GM11168 (cell line): ENCODE results near the gene RASL11B.
"Not testable (repeated sequence)": the region's sequence is repeated elsewhere in the genome, so short reads cannot be mapped to it uniquely, and the experiment has no call there.

Experiments used
- in situ Hi-C: fragments of 300-500 bp; cut with MboI; formaldehyde crosslinking; loops from one replicate; pipeline ENCODE4 v1.12.0; 2022; ENCODE audit warnings: low sequenced_read_pairs; ENCODE audit not compliant: unreplicated experiment

The RASL11B gene, protein sequence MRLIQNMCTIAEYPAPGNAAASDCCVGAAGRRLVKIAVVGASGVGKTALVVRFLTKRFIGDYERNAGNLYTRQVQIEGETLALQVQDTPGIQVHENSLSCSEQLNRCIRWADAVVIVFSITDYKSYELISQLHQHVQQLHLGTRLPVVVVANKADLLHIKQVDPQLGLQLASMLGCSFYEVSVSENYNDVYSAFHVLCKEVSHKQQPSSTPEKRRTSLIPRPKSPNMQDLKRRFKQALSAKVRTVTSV

DNA sequence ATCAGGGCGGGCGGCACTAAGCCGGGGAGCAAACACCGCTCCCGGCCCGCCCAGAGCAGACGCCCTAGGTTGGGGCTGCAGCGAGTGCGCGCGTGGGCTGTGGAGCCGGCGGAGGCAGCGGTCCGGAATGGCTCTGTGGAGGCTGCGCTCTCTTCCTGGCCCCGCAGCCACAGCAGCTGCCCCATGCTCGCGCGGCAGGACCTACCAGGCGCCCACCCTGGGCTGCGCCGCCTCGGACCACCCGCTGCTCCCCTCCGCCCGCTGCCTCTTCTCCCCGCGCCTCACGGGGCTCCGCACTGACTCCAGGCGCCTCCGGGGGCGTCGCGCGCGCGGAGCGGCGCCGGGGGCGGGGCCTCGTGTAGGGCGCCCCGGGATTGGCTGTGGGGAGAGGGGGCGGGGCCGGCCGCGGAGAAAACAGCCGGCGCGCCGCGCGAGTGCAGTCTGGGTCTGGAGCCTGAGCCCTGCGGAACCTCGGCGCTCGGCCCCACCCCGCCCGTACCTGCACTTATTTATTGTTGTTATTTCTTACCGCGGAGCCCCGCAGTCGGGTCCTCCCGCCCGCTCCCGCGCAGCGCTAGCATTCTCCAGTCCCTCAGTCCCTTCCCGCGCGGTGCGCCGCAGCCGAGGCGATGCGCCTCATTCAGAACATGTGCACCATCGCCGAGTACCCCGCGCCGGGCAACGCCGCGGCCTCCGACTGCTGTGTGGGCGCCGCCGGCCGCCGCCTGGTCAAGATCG is at the start of gene RASL11B:
Gene RASL11B, plus strand, starts transcription at position 439 of the 738 bp plus-strand sequence. Its CDS starts 191 bp downstream, at position 630.
- in situ Hi-C loops = loop anchor here (10.0 kb wide), 1 partner anchor 177 kb away; no protein-coding TSS in a partner anchor

- in situ Hi-C loops = no loop called here
Observed at GRCh38 chr4:52813546-52813945, 48.6 kb upstream of the RASL11B start.

DNA sequence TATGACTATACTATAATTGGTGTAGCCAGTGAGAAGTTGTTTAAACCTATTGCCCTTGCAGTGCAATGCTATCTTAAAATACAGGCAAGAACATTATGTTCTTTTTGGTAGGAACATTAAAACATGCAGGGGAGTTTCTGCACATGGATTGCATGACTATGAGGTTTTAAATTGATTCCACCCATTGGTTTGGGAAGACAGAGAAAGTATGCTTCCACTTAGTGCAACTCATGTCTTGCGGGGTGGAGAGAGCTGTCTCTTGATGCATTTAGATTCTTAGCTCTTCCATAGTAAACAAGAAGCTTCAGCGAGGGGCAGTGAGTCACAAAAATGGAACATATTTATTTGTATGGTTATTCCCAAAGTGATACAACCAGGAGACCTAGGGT is 39.5 kb upstream of the RASL11B start:
- in situ Hi-C loops = no loop called here

GRCh38 chr4:52822972-52823701 is 39.0 kb upstream of the RASL11B start:
- in situ Hi-C loops = no loop called here

GRCh38 chr4:52823702-52824092 is 38.4 kb upstream of the RASL11B start:
- in situ Hi-C loops = no loop called here

- in situ Hi-C loops = no loop called here
Observed at GRCh38 chr4:52824270-52824602, 37.9 kb upstream of the RASL11B start.

DNA sequence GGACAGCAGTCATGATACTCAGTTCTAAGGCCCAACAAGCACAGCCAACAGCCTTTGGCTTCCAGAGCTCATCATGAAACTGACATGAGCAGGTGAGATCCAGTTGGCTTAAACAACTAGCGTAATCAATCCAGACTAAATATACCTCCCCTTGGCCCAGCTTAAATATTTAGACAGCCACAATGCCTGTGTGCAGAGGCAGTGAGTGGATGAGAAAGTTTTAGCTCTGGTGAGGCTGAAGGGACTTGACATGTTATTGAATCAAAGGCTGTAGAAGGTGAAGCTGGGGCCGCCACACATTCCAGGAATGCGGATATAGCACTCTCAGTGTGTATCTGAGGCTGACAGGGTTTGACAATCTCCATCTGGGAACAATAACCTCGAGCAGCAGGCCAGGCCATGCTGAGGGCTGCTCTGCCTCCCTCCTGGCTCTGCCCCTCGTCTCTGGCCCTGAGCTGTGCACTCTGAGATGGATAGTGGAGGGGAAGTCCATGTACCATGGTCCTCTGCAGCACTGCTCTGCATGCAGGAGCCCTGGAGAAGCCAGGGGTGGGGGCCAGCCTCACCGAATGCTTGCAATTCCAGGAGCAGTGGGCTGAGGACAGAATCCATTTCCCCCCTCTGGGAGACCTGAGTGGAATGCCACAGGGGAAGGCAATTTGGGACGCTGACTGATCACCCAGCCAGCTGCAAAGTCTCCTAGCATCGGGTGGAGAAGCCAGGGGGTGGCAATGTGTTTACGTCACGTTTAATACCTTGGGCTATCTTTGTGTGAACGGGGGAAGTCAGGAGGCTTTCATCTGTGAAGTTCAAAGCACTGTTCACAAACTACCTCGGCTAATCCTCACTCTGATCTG is 37.3 kb upstream of the RASL11B start:
- in situ Hi-C loops = no loop called here

DNA sequence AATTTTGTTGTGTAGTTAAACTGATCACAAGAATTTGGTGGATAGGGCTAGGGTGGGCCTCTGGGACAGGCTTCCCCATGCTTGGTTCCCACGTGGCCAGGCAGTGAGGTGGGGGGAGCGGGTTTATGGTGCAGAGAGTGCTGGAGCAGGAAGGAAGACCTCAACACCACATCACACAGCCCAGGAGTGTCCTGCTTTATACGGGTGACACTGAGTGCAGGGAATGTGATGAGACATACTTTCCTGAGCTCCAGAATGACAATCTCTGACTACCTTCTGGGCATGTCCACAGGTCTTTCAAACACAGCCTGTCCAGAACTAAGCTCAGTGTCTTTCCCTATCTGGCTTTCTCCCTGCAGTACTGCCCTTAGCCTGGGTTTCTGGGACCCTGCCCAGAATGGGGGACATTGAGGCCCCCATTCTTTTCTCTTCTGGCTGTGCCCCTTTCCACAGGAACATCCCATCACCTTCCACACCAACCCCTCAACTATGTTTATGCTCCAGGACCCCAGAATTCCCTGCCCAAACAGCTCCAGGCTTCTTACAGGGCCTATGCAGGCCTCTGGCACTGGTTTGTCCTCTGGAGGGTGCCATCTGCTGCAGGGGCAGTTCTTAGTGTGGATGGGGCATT is 36.5 kb upstream of the RASL11B start:
- in situ Hi-C loops = no loop called here

- in situ Hi-C loops = no loop called here
Observed at GRCh38 chr4:52833941-52834525, 28.1 kb upstream of the RASL11B start.

GRCh38 chr4:52834641-52835456 is 27.3 kb upstream of the RASL11B start:
- in situ Hi-C loops = not testable (repeated sequence)

DNA sequence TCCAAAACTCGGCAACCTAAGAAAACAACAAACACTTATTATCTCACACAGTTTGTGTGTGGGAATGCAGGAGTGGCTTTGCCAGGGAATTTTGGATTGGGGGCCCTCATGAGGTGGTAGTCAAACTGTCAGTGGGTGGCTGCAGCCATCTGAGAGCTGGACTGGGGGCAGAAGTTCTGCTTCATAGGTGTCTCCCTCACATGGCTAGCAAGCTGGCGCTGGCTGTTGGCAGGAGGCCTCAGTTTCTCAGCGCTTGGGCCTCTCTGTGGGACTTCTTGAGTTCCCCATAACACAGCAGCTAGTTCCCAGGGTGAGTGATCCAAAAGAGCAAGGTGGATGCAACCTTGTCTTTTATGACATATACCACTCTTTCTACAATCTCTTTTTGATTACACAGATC is 26.0 kb upstream of the RASL11B start:
- in situ Hi-C loops = no loop called here

GRCh38 chr4:52836678-52837077 is 25.4 kb upstream of the RASL11B start:
- in situ Hi-C loops = no loop called here

GRCh38 chr4:52837716-52838558 is 24.2 kb upstream of the RASL11B start:
- in situ Hi-C loops = no loop called here

DNA sequence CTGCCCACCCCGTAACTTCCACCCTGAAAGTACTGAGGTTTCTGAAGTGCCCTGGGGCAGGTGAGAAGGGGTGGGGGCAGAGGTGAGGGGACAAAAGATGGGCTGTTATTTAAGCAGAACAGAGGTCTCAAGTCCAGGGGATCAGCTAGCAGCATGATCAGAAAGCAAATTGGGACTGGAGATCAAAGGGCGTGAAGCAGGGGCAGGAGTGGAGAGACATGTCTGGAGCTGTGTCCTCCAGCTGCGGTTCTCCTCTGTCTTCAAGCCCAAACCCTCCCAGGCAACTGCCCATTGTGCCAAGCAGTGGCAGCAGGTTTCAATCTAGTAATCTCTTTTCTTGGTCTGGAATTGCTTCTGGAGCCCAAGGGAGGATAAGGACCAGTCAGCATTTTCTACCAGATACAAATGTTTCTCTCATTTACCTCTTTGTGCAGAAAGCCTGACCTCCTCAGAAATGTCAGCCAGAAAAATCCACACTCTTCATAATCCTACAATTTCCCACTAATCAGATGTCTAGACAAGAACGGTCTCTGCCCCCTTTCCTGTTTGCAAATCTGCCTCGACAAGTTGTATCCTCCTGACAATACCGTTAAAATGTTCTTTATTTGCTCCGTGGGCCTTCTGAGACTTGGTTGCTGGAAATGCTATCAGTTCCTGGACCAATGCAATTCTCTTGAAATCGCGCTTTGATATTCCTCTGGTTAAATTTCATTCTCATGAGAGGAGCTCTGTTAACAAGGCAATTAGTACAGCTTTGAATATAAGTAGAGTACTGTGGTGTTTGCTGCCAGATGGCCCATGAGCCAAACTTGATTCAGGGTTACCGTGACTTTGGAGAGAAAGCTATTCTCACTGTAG is 23.2 kb upstream of the RASL11B start:
- in situ Hi-C loops = no loop called here

- in situ Hi-C loops = no loop called here
Observed at GRCh38 chr4:52840531-52841370, 21.4 kb upstream of the RASL11B start.
